ENCODE results near the gene SEMA3A. TPM values are rescaled to one million over a fixed set of nuclear protein-coding genes. Genes with fewer than 3 reads are reported as not detected.

Gene SEMA3A
- total and polyA plus RNA-seq, 2 experiments from 2014 or later = 19.8 to 46.4 TPM

DNA sequence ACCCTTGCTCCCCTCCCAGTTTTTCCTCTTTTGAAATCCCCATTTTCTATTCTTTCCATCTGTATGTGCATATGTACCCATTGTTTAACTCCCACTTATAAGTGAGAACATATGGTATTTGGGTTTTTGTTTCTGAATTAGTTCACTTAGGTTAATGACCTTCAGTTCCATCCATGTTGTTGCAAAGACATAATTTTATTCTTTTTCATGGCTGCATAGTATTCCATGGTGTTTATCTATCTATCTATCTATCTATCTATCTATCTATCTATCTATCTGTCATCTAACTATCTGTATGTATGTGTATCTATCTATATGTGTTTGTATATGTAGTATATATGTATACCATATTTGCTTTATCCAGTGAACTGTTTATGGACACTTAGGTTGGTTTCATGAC, 281.4 kb downstream of the SEMA3A start:
- Histone ChIP-seq H3K4me3 (no peak overlapping the region), H3K4me2 (no peak overlapping the region), H3K27me3 (ENCODE audit: insufficient read depth) (no peaks in the 10 kb centered on the region), H4K20me1 (replicated peaks; ENCODE audit: insufficient read depth) (no peaks in the 10 kb centered on the region), H3K36me3 (ENCODE audit: insufficient read depth) (no peaks in the 10 kb centered on the region), H2AFZ (no peak overlapping the region), H3K79me2 (replicated peaks; ENCODE audit: insufficient read depth) (no peaks in the 10 kb centered on the region), H3K4me1 (ENCODE audit: insufficient read depth) (no peaks in the 10 kb centered on the region), H3F3A (replicated peaks; ENCODE audit: low read depth) (no peaks in the 10 kb centered on the region), H3K9me2 (ENCODE audit: insufficient read depth) (no peaks in the 10 kb centered on the region), H3K27ac (ENCODE audit: low read depth) (no peak overlapping the region)
- no peaks in the 10 kb centered on the region for H3K36me3 Mint-ChIP-seq (ENCODE audit: low read depth)
- no peaks in the 10 kb centered on the region for H3K4me1 Mint-ChIP-seq
- H3K27me3 Mint-ChIP-seq (ENCODE audit: insufficient read depth, low read depth, poor library complexity) = peaks cover 1% of the 10 kb centered on the region
- no peak for TF ChIP-seq ZNF114 (CRISPR knock-in tag; IDR thresholded peaks at IDR 0.05)
- ATAC-seq (no peak), DNase-seq (ENCODE audit: low spot score) (no peak)
- no peaks in the 10 kb centered on the region for H3K9me3 Mint-ChIP-seq
- H3K4me3 Mint-ChIP-seq = no peak overlapping the region
- H3K27ac Mint-ChIP-seq = no peak overlapping the region

DNA sequence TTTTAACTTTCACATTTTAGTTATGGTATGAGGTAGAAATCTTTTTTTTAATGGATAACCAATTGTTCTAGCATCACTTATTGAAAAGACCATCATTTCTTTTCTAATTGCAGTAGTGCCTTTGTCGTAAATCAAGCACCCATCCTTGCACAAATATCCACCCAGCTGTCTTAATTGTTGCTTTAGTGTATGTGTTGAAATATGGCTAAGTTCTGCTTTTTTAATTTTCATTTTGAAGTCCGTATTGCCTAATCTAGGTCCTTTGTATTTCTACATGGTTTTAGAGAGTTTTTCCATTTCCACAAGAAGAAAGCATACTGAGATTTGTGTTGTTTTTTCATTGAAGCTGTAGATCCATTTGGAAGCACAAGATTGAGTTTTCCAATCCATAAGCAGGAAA, 286.1 kb downstream of the SEMA3A start:
- Mint-ChIP-seq H3K4me1 (no peaks in the 10 kb centered on the region), H3K9me3 (no peaks in the 10 kb centered on the region), H3K36me3 (ENCODE audit: low read depth) (no peaks in the 10 kb centered on the region), H3K27ac (no peak overlapping the region), H3K4me3 (no peak overlapping the region), H3K27me3 (ENCODE audit: insufficient read depth, low read depth, poor library complexity) (peaks cover 1% of the 10 kb centered on the region)
- H3F3A ChIP-seq (replicated peaks; ENCODE audit: low read depth) = no peaks in the 10 kb centered on the region
- no peak overlapping the region for H3K4me2 ChIP-seq
- H3K27me3 ChIP-seq (ENCODE audit: insufficient read depth) = no peaks in the 10 kb centered on the region
- H3K79me2 ChIP-seq (replicated peaks; ENCODE audit: insufficient read depth) = no peaks in the 10 kb centered on the region
- DNase-seq (ENCODE audit: low spot score) = no peak
- no peak overlapping the region for H3K27ac ChIP-seq (ENCODE audit: low read depth)
- no peak overlapping the region for H2AFZ ChIP-seq
- H3K36me3 ChIP-seq (ENCODE audit: insufficient read depth) = no peaks in the 10 kb centered on the region
- no peaks in the 10 kb centered on the region for H3K9me2 ChIP-seq (ENCODE audit: insufficient read depth)
- H4K20me1 ChIP-seq (replicated peaks; ENCODE audit: insufficient read depth) = no peaks in the 10 kb centered on the region
- H3K4me1 ChIP-seq (ENCODE audit: insufficient read depth) = no peaks in the 10 kb centered on the region
- H3K4me3 ChIP-seq = no peak overlapping the region
- no peak for ATAC-seq
- TF ChIP-seq, protein P1, sequence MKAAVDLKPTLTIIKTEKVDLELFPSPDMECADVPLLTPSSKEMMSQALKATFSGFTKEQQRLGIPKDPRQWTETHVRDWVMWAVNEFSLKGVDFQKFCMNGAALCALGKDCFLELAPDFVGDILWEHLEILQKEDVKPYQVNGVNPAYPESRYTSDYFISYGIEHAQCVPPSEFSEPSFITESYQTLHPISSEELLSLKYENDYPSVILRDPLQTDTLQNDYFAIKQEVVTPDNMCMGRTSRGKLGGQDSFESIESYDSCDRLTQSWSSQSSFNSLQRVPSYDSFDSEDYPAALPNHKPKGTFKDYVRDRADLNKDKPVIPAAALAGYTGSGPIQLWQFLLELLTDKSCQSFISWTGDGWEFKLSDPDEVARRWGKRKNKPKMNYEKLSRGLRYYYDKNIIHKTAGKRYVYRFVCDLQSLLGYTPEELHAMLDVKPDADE (IDR thresholded peaks at IDR 0.05) = no peak
- TF ChIP-seq, protein P2, sequence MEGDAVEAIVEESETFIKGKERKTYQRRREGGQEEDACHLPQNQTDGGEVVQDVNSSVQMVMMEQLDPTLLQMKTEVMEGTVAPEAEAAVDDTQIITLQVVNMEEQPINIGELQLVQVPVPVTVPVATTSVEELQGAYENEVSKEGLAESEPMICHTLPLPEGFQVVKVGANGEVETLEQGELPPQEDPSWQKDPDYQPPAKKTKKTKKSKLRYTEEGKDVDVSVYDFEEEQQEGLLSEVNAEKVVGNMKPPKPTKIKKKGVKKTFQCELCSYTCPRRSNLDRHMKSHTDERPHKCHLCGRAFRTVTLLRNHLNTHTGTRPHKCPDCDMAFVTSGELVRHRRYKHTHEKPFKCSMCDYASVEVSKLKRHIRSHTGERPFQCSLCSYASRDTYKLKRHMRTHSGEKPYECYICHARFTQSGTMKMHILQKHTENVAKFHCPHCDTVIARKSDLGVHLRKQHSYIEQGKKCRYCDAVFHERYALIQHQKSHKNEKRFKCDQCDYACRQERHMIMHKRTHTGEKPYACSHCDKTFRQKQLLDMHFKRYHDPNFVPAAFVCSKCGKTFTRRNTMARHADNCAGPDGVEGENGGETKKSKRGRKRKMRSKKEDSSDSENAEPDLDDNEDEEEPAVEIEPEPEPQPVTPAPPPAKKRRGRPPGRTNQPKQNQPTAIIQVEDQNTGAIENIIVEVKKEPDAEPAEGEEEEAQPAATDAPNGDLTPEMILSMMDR (conservative IDR thresholded peaks at IDR 0.05; ENCODE audit: low read depth in 2 of 2) = no peak
- TF ChIP-seq POLR2AphosphoS5 (IDR thresholded peaks at IDR 0.05; ENCODE audit: low read depth) = no peak
- TF ChIP-seq, protein P3, sequence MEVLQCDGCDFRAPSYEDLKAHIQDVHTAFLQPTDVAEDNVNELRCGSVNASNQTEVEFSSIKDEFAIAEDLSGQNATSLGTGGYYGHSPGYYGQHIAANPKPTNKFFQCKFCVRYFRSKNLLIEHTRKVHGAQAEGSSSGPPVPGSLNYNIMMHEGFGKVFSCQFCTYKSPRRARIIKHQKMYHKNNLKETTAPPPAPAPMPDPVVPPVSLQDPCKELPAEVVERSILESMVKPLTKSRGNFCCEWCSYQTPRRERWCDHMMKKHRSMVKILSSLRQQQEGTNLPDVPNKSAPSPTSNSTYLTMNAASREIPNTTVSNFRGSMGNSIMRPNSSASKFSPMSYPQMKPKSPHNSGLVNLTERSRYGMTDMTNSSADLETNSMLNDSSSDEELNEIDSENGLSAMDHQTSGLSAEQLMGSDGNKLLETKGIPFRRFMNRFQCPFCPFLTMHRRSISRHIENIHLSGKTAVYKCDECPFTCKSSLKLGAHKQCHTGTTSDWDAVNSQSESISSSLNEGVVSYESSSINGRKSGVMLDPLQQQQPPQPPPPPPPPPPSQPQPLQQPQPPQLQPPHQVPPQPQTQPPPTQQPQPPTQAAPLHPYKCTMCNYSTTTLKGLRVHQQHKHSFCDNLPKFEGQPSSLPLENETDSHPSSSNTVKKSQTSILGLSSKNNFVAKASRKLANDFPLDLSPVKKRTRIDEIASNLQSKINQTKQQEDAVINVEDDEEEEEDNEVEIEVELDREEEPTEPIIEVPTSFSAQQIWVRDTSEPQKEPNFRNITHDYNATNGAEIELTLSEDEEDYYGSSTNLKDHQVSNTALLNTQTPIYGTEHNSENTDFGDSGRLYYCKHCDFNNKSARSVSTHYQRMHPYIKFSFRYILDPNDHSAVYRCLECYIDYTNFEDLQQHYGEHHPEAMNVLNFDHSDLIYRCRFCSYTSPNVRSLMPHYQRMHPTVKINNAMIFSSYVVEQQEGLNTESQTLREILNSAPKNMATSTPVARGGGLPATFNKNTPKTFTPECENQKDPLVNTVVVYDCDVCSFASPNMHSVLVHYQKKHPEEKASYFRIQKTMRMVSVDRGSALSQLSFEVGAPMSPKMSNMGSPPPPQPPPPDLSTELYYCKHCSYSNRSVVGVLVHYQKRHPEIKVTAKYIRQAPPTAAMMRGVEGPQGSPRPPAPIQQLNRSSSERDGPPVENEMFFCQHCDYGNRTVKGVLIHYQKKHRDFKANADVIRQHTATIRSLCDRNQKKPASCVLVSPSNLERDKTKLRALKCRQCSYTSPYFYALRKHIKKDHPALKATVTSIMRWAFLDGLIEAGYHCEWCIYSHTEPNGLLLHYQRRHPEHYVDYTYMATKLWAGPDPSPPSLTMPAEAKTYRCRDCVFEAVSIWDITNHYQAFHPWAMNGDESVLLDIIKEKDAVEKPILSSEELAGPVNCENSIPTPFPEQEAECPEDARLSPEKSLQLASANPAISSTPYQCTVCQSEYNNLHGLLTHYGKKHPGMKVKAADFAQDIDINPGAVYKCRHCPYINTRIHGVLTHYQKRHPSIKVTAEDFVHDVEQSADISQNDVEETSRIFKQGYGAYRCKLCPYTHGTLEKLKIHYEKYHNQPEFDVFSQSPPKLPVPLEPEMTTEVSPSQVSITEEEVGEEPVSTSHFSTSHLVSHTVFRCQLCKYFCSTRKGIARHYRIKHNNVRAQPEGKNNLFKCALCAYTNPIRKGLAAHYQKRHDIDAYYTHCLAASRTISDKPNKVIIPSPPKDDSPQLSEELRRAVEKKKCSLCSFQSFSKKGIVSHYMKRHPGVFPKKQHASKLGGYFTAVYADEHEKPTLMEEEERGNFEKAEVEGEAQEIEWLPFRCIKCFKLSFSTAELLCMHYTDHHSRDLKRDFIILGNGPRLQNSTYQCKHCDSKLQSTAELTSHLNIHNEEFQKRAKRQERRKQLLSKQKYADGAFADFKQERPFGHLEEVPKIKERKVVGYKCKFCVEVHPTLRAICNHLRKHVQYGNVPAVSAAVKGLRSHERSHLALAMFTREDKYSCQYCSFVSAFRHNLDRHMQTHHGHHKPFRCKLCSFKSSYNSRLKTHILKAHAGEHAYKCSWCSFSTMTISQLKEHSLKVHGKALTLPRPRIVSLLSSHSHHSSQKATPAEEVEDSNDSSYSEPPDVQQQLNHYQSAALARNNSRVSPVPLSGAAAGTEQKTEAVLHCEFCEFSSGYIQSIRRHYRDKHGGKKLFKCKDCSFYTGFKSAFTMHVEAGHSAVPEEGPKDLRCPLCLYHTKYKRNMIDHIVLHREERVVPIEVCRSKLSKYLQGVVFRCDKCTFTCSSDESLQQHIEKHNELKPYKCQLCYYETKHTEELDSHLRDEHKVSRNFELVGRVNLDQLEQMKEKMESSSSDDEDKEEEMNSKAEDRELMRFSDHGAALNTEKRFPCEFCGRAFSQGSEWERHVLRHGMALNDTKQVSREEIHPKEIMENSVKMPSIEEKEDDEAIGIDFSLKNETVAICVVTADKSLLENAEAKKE (CRISPR knock-in tag; IDR thresholded peaks at IDR 0.05) = no peak
- TF ChIP-seq STAT1 (IDR thresholded peaks at IDR 0.05; ENCODE audit: unreplicated experiment) = no peak
- TF ChIP-seq ZNF114 (CRISPR knock-in tag; IDR thresholded peaks at IDR 0.05) = no peak
- no peak for TF ChIP-seq JUNB (IDR thresholded peaks at IDR 0.05; ENCODE audit: unreplicated experiment)
- no peak for TF ChIP-seq NANOG (IDR thresholded peaks at IDR 0.05; ENCODE audit: borderline replicate concordance)
- TF ChIP-seq, protein P4, sequence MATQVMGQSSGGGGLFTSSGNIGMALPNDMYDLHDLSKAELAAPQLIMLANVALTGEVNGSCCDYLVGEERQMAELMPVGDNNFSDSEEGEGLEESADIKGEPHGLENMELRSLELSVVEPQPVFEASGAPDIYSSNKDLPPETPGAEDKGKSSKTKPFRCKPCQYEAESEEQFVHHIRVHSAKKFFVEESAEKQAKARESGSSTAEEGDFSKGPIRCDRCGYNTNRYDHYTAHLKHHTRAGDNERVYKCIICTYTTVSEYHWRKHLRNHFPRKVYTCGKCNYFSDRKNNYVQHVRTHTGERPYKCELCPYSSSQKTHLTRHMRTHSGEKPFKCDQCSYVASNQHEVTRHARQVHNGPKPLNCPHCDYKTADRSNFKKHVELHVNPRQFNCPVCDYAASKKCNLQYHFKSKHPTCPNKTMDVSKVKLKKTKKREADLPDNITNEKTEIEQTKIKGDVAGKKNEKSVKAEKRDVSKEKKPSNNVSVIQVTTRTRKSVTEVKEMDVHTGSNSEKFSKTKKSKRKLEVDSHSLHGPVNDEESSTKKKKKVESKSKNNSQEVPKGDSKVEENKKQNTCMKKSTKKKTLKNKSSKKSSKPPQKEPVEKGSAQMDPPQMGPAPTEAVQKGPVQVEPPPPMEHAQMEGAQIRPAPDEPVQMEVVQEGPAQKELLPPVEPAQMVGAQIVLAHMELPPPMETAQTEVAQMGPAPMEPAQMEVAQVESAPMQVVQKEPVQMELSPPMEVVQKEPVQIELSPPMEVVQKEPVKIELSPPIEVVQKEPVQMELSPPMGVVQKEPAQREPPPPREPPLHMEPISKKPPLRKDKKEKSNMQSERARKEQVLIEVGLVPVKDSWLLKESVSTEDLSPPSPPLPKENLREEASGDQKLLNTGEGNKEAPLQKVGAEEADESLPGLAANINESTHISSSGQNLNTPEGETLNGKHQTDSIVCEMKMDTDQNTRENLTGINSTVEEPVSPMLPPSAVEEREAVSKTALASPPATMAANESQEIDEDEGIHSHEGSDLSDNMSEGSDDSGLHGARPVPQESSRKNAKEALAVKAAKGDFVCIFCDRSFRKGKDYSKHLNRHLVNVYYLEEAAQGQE (IDR thresholded peaks at IDR 0.05; ENCODE audit: unreplicated experiment) = no peak
- TF ChIP-seq EZH2phosphoT487 (IDR thresholded peaks at IDR 0.05; ENCODE audit: unreplicated experiment) = no peak
